Fibroblast of peridontal ligament (primary cell): ENCODE data around the gene VPS18.
A peak's percentile ranks its signal among the peaks of the same experiment; 100 is the strongest.

ENCODE experiments used
- DNase-seq: peaks from one replicate; pipeline ENCODE4 v3.0.0-alpha.2; 2010; ENCODE audit errors: extremely low read depth

The VPS18 gene

DNA sequence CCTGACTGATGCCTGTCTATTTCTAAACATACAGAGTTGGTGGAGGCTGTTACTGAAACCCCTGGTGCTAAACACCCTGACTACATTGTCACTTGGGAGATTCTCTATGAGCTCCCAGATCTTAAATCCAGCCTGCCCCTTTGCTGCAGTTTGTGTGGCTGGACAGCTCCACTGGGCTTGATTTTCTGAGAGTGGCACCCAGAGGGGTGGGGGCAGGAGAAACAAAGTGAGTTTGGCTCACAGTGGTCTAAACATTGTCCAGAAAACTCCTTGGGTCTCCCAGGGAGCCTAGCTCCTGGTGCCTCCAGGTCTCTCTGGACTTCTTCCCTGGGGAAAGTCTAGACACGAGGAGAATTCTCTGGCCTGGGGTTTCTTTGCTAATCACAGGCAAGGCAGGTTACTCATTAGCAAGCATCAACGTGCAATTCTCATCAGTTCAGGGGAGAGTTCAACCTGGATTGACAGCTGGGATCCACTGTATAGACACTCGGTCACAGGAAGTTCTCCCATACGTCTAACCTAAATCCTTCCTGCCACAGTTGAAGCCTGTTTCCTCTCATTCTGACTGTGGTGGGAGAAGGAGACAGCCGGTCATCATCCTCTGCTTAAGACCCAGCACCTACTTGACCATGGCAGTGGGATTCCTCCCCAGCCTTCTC, 27.8 kb downstream of the VPS18 start:
- no peak for DNase-seq

DNA sequence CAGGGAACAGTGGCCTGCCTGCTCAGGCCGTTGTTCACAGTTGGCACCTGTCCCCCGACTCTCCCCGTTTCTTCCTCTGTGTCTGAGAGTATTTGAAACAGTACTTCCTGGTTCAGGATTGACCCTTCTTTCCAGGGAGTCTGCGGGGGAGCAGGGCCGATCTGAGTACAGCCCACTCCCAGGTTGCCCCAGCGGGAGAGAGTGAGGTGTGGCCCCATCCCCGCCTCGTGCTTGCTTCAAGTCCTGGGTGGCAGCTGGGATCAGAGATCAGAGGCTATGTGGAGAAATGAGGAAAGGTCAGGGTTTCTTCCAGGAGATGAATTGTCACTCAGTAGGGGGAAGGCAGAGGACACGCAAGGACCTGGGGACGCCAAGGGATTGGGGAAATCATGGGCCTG, 28.4 kb downstream of the VPS18 start:
- DNase-seq, result no peak

DNA sequence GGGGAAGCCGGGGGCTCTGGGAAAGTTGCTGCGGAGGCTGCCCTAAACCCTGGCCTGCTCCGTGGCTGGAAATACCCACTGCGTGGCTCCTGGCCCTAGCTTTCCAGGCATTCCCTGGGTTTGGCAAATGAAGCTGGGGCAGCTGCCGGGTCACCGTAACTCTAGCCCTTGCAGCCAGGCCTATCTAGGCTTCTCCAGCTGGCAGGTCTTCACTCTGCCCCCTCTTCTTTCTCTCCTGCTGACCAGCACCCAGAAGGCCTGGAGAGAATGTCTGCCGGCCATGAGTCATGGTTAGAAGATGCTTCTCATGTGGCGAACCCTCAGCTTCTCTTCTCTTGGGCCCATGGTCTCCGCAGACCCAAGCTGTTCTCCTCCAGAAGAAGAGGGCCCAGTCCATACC, 29.3 kb downstream of the VPS18 start:
- DNase-seq, result no peak

DNA sequence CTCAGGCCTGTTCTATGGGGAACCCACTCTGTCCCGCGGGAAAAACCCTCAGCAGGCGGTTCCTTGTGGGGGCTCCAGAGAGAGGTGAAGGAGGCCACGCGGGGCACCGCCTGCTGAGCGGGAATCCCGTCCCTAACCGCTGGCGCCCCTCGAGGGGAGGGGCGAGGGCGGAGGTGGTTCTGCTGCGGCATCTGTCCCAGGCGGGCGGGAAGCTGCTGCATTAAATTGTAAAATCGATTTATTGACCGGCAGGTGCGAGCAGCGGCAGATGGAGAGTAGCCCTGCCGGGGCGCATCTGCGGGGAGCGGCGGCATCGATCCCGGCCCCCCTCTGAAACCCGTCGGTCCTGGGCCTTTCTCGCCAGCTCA, 31.2 kb downstream of the VPS18 start:
- DNase-seq, result no peak

DNA sequence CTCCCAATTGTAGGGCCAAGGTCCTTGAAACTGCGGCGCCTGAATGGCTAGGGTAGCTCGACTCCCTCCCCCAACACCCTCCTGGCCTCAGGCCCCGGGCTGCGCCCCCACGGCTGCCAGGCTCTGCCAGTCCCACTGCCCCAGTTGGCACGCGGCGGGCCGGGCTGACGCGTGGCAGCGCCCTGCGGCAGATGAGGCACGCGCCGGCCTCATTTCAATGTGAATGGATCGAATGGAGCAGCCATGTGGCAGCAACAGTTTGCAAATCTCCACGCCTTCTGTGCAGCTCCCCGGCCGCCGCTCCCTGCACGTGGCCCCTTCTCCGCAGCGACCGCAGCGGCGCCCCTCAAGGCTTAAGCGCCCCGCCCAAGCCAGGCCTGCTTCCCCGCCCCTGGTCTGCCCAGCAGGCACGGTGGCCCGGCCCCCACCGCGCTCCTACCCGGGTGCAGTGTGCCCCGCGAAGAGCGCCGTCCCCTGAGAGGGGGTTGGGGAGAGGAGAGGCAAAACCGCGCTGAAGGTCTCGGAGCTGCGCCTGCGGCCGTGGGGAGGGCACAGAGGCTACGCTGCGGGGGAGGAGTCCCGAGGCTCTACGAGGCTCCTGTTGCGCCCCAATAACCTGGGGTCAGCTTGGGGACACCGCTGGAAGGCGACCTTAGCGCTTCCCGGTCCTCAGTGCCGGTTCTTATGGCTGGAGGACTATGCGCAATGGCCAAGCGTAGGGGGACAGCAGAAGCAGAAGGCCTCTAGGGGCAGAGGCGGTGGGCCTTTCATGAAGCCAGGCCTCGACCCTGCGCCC, 31.8 kb downstream of the VPS18 start:
- DNase-seq, result no peak

DNA sequence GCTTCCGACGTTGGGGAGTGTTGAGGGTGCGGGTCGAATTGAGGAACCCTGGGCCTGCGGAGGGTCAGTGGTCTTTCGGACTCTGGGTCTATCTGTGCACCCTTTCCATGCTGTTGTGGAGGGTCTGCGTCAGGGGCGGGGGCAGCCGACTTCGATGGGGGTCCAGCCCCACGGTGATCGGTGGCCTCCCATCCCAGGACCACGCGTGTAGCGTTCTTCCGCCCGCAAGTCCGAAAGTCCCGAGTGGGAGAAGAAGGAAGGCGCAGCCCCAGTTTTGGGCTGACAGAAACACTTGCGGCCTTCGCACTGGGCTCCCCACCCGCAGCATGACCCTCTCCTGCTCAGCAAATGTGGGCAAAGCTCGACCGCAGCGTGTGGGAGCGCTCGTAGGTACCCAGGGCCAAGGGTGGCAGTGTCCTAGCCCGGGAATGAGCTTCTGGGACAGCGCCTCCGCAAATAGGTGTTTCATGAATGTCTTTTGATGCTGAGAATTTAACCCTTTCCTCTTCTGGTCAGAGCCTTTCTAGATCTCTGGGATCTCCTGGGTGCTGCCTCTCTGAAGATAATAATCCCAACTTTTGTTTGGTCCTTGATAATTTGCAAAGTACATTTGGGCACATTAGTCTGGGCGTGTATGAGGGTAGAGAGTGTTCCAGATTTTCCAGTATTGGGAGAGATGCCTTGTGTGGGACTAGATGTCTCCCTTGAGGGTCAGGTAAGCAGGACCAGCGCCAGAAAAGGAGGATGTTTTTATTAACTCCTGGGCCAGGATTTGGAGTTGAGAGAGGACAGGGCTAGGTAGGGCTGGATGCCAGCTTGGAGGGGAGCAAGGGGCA, 32.6 kb downstream of the VPS18 start:
- DNase-seq, result no peak

DNA sequence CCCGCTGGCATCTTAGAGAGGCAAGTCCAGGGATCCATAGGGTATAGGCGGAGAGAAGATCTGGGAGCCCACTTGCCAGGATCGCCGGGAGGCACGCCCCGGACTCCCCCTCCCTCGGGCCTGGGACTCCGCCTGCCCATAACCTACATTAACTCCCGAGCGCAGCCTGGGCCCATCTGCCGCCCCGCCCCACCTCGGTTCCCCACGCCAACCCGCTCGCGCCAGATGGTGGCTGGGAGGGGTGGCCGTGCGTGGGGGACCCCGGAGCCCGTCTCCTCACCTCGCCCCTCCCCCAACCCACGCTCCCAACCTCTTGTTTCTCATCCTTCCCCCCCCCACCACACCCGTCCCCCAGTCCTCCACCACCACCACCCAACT, 33.2 kb downstream of the VPS18 start:
- no peak for DNase-seq

DNA sequence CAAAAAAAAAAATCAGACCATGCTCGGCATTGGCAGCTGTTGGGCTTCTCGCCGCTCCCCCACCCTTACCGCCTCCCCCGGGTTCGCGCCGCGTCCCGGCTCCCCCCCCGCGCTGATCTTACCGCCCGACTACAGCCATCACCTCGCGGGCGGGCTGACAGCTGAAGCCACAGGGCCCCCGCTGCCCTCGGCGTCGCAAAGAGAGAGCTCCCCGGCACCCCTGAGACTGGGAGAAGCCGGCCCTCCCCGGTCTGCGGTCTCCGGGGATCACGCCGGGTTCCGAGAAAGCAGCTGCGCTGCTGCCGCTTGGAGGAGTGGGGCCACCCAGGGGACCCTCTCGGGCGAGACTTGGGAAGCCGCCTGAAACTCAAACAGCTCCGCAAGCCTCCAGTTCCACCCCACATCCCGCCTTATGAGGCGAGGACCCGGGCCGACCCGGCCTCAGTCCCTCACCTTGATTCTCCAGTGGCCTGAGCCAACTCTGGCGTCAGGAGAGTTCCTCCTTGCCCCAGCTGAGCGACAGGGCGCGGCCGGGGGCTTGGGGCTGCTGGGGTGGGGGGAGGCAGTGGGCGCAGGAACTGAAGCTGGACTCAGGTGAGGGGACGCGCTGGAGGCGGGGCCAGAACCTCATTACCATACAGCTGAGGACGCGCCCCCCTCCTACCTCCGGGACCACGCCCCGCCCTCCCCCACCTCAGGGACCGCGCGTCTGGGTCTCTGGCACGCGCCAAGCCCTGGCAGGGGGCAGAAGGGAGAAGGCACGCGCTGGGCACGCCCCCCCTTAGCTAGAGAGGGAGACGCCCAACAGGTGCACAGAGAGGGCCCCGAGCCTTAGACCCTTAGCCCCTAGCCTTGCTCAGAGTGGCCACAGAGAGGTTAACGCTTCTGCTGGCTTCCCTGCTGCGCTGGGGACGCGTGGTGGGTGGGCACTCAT, 33.9 kb downstream of the VPS18 start:
- no peak for DNase-seq

DNA sequence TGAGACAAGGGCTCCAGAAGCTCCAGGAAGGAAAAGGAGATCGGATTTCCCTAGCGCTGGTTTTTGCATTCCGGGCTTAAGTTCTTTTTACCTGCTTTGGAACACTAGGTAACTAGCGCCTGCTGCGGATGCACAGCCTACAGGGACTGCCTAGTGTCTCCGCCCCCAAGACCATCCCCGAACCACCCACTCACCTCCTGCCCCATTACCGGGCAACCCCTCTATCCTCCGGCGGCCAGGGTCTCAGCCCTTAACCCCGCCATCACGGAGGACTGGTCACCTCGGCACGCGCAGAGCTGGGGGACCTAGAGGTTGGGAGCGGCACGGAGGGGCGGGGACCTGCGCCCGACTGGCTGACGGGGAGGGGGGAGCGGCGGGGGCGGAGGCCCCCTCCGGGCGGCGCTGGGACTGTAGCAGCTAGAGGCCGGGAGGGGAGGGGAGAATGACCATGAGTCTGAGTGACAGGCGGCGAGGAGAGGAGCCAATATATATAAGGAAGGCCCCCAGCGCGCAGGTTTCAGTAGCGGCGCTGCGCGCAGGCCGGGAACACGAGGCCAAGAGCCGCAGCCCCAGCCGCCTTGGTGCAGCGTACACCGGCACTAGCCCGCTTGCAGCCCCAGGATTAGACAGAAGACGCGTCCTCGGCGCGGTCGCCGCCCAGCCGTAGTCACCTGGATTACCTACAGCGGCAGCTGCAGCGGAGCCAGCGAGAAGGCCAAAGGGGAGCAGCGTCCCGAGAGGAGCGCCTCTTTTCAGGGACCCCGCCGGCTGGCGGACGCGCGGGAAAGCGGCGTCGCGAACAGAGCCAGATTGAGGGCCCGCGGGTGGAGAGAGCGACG, 34.8 kb downstream of the VPS18 start, which contains the start of gene DLL4:
TSS of gene DLL4 (plus strand) at position 520 of the 839 bp plus-strand sequence. CDS start 329 bp downstream, outside the sequence.
- DNase-seq, result no peak

DNA sequence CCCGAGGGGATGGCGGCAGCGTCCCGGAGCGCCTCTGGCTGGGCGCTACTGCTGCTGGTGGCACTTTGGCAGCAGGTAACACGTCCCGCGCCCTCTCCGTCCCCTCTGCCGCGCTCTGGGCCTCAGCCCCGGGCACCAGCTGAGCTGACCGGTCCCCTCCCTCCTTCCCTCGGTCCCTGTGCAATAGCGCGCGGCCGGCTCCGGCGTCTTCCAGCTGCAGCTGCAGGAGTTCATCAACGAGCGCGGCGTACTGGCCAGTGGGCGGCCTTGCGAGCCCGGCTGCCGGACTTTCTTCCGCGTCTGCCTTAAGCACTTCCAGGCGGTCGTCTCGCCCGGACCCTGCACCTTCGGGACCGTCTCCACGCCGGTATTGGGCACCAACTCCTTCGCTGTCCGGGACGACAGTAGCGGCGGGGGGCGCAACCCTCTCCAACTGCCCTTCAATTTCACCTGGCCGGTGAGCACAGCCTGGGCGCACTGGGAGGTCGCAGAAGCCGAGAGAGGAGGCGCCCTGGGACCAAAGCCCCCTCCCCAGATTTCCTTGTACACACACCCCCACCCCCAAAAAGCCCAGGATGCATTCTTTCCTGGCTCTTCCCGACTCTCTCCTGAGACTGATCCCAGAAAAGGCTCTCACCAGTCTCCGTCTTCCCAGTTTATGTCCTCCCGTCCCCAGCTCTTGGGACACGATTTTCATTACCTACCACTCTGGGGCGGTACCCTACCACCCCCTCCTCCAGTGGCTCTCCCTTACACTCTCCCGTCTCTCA, 35.6 kb downstream of the VPS18 start:
- peak; percentile 43 for DNase-seq

DNA sequence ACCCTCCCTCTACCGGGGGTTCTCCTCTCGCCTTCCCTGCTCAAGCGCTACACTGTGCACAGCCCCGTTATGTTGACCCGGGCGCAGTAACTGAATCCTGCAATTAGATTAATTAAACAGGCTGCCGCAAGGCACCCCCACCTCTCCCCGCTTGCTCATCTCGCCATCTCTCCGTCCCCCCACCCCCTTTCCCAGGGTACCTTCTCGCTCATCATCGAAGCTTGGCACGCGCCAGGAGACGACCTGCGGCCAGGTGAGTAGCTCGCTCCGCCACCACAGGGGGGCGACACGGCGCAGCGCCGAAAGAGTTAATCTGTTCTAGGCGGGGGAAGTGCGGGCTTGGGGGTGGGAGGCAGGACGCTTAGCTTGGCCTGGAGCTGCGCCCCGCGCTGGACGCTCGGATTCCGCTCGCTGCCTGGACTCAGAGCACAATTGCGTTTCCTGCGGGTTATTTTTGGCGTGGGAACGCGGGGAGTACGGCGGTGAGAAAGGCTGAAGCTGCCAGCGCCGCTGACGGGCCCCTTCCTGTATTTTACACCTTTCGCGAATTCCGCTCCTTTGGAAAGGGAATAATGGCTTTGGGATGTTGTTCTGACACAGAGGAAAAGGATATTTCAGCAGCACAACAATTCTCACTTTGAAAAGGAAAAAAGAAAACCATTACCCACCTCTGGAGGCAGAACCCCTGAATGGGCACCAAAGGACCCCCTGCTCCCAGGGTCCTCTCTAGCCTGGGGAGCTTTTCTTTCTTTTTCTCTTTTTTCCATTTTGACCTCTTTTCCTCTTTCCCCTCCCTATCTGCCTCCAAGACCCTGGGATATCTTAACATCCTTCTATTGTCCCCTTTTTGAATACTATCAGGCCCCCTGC, 36.4 kb downstream of the VPS18 start:
- DNase-seq, result no peak

DNA sequence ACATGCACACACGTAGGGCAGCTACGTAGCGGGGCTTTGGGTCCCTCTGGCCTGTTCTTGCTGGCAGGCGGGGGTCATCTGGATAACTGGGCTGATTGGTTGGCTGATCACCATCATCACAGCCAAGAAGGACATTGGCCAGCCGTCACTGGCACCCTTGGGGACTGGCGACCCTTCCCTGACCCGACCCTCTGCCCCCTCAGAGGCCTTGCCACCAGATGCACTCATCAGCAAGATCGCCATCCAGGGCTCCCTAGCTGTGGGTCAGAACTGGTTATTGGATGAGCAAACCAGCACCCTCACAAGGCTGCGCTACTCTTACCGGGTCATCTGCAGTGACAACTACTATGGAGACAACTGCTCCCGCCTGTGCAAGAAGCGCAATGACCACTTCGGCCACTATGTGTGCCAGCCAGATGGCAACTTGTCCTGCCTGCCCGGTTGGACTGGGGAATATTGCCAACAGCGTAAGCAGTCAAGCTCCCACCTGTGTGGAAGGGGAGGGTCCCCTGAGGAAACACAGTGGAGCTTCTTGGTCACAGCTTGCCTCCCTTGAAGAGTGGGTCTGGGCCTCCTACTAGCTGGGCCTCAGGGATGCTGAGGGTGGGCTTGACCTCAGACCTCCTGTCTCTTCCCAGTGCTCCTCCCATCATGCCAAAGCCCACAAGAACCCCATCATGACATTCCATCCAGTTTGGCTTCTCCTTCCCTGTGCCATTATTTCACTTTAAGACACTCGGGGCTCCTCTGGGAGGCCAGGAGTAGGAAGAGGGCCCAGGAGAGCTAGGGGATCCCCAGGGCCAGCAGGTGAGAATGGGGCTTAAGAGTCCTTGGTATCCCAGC, 37.3 kb downstream of the VPS18 start:
- DNase-seq, result no peak

DNA sequence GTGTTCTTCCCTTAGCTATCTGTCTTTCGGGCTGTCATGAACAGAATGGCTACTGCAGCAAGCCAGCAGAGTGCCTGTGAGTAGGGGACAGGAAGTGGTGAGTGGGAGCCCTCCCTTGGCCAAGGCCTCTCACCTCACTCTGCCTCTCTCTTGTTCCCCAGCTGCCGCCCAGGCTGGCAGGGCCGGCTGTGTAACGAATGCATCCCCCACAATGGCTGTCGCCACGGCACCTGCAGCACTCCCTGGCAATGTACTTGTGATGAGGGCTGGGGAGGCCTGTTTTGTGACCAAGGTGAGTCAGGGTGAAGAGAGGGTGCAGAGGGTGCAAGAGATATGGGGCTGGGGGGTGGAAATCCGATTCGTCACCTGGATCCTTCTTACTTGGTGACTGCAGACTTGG, 37.9 kb downstream of the VPS18 start:
- DNase-seq, result no peak

DNA sequence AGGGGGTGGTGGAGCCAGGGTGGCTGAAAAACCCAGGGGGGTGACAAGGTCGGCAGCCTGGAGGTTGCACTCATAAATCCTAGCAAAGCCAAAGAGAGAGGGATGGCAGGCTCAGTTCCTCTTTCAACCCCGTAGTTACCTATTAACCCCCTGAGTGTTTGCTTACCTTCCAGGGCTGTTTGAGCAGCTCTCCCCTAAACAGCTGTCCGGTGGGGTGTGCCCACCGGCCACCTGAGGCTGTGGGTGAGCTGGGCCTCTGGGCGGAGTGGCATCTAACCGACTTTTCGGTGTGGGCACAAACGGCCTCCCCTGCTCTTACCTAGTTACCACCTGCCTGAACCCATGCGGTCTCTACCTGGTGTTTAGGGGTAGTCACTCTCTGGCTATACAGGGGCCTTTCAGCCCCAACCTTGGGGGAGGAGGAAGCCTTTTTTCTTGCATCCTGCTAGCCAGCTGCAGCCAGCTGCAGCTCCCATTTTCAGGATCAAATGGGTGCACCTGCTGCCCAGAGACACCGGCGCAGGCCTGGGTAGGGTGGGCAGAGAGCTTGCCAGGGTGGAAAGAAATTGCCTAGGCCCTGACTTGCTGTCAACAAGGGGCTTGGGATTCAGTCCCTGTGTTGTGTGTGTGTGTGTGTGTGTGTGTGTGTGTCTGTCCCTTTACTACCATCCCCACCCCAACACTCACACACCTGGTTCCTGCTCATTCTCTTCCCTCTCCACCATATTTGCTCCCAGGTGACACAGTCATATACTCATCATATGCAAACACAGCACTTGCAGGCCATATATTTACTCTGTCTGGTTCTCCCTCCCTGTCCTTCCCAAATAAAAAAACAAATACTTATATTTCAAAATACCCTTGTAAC, 38.6 kb downstream of the VPS18 start:
- no peak for DNase-seq

DNA sequence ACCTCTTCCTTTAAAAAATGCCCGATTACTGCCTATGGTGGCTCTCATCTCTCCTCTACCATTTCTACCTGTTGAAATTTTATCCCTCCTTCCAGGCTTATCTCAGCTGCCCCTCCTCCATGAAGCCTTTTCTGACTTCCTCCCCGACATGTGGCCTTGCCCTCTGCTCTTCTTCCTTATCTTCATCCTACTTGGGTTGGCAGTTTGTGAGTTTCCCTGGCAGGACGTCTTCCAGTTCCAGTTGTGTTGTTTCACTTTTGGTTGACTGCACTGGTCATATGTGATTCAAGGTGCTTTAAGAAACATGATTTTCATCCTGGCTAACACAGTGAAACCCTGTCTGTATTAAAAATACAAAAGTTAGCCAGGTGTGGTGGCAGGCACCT, 39.3 kb downstream of the VPS18 start:
- no peak for DNase-seq

DNA sequence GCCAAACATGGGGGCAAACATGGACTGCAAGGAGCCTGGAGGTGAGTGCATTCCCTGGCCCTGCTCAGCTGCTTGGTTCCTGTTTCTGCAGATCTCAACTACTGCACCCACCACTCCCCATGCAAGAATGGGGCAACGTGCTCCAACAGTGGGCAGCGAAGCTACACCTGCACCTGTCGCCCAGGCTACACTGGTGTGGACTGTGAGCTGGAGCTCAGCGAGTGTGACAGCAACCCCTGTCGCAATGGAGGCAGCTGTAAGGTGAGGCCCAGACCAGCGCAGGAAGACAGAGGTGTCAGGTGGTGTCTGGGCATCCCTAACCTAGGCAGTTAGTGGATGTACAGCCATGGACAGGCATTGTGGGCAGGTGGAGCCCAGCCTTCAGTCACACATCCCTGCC, 40.2 kb downstream of the VPS18 start:
- DNase-seq, result no peak

DNA sequence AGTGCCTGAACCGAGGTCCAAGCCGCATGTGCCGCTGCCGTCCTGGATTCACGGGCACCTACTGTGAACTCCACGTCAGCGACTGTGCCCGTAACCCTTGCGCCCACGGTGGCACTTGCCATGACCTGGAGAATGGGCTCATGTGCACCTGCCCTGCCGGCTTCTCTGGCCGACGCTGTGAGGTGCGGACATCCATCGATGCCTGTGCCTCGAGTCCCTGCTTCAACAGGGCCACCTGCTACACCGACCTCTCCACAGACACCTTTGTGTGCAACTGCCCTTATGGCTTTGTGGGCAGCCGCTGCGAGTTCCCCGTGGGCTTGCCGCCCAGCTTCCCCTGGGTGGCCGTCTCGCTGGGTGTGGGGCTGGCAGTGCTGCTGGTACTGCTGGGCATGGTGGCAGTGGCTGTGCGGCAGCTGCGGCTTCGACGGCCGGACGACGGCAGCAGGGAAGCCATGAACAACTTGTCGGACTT, 42.0 kb downstream of the VPS18 start:
- DNase-seq, result no peak
